Fibroblast of lung (primary cell): ENCODE measurements around the gene PACSIN1. TPM values are rescaled to one million over a fixed set of nuclear protein-coding genes. Genes with fewer than 3 reads are reported as not detected.

ENCODE experiments used
- DNase-seq, 2 donors: peaks; one replicate each; pipeline versions ENCODE4 v3.0.0 to v3.0.0-alpha.2; 2010; ENCODE audit warnings: low read depth in 2 of 2
- H2AFZ ChIP-seq: 2 replicates; pipeline ENCODE4 v1.5.1; 2012; ENCODE audit warnings: low read length, control low read depth, inconsistent platforms
- H3K27ac ChIP-seq: 2 replicates; pipeline ENCODE4 v1.5.1; 2011; ENCODE audit warnings: low read length, control low read depth; ENCODE audit not compliant: insufficient read depth
- H3K27me3 ChIP-seq: 2 replicates; pipeline ENCODE4 v1.5.1; 2011; ENCODE audit warnings: mild to moderate bottlenecking, low read length; ENCODE audit not compliant: control insufficient read depth, insufficient read depth
- H3K36me3 ChIP-seq: 2 replicates; pipeline ENCODE4 v1.5.1; 2011; ENCODE audit warnings: low read length; ENCODE audit not compliant: control insufficient read depth, insufficient read depth
- H3K4me1 ChIP-seq: 2 replicates; pipeline ENCODE4 v1.5.1; 2011; ENCODE audit warnings: low read length; ENCODE audit not compliant: control insufficient read depth, insufficient read depth; ENCODE audit errors: extremely low read depth
- H3K4me2 ChIP-seq: 2 replicates; pipeline ENCODE4 v1.5.1; 2011; ENCODE audit warnings: low read length, control low read depth; ENCODE audit not compliant: insufficient read depth; ENCODE audit errors: extremely low read depth
- H3K4me3 ChIP-seq, 4 experiments: fragments of 200-600 bp in 1 of 4; sonication (generic) in 1 of 4; replicated peaks in 1 of 4; 2 replicates each; pipeline ENCODE4 v1.5.1; 2011 to 2016; ENCODE audit warnings: low read length in 4 of 4, low read depth in 3 of 4, mild to moderate bottlenecking in 3 of 4, control low read depth in 2 of 4, inconsistent platforms in 1 of 4, mixed read lengths in 1 of 4; ENCODE audit not compliant: insufficient read depth in 1 of 4; ENCODE audit errors: control extremely low read depth in 1 of 4
- H3K79me2 ChIP-seq: 2 replicates; pipeline ENCODE4 v1.5.1; 2012; ENCODE audit warnings: mild to moderate bottlenecking, low read length, inconsistent platforms; ENCODE audit not compliant: control insufficient read depth, insufficient read depth
- H3K9ac ChIP-seq: 2 replicates; pipeline ENCODE4 v1.5.1; 2011; ENCODE audit warnings: mild to moderate bottlenecking, low read length, control low read depth; ENCODE audit not compliant: insufficient read depth
- H3K9me3 ChIP-seq: 2 replicates; pipeline ENCODE4 v1.5.1; 2012; ENCODE audit warnings: low read depth, low read length; ENCODE audit not compliant: control insufficient read depth, insufficient read depth
- H4K20me1 ChIP-seq: 2 replicates; pipeline ENCODE4 v1.5.1; 2011; ENCODE audit warnings: low read length; ENCODE audit not compliant: control insufficient read depth, insufficient read depth; ENCODE audit errors: extremely low read depth
- CTCF ChIP-seq, 2 donors: IDR thresholded peaks in 1 of 2; conservative IDR thresholded peaks in 1 of 2; 1 replicate in 1 of 2; 2 replicates in 1 of 2; pipeline ENCODE4 v1.5.1; 2011 to 2012; ENCODE audit warnings: low read length in 2 of 2, control low read depth in 1 of 2, inconsistent platforms in 1 of 2, low read depth in 1 of 2, mild to moderate bottlenecking in 1 of 2
- EZH2 ChIP-seq: IDR thresholded peaks from 2 replicates; pipeline ENCODE4 v1.5.1; 2012; ENCODE audit warnings: low read length, control low read depth, mild to moderate bottlenecking; ENCODE audit errors: missing control alignments
- polyA plus RNA-seq, 2 donors: library from polyadenylated mRNA; depleted of rRNA in 1 of 2; stranded (reverse) in 1 of 2; unstranded in 1 of 2; fragments of >200 nt; gene quantifications; 2 replicates each; pipeline ENCODE4 v1.2.1, GENCODE V29; 2011 to 2012; ENCODE audit warnings: missing spikeins in 1 of 2
- total RNA-seq: library from RNA; depleted of rRNA; stranded (reverse); fragments of >200 nt; gene quantifications from 2 replicates; pipeline ENCODE4 v1.2.1, GENCODE V29; 2014

PACSIN1 gene
- total and polyA plus RNA-seq, 2 donors (not counting 1 experiment from before 2014, with no cell fraction given): under 0.01 TPM; not detected in 1

- no peaks in the 10 kb centered on the region for H3K79me2 ChIP-seq
- no peaks in the 10 kb centered on the region for H3K36me3 ChIP-seq
- H3K27me3 ChIP-seq: no peaks in the 10 kb centered on the region
- DNase-seq: no peak
- H3K4me3 ChIP-seq: no peak overlapping the region
- no peaks in the 10 kb centered on the region for H4K20me1 ChIP-seq
- no peak for TF ChIP-seq CTCF (conservative IDR thresholded peaks at IDR 0.05 in 1 of 2, IDR thresholded peaks at IDR 0.05 in 1 of 2; ENCODE audit: low read depth in 1 of 2, low read length in 2 of 2)
- TF ChIP-seq EZH2: no peak
- no peaks in the 10 kb centered on the region for H3K9me3 ChIP-seq
- peaks cover 3% of the 10 kb centered on the region for H3K4me1 ChIP-seq
- H3K9ac ChIP-seq: no peak overlapping the region
- H3K4me2 ChIP-seq: no peak overlapping the region
- H3K27ac ChIP-seq: no peak overlapping the region
- no peak overlapping the region for H2AFZ ChIP-seq
Observed at GRCh38 chr6:34557228-34557627, 91.4 kb downstream of the PACSIN1 start.

- Histone ChIP-seq H3K4me3 (no peak overlapping the region), H3K27me3 (no peaks in the 10 kb centered on the region), H3K36me3 (no peaks in the 10 kb centered on the region), H3K27ac (no peak overlapping the region), H3K79me2 (no peaks in the 10 kb centered on the region), H4K20me1 (no peaks in the 10 kb centered on the region), H3K9ac (no peak overlapping the region), H3K4me2 (no peak overlapping the region), H3K9me3 (no peaks in the 10 kb centered on the region), H3K4me1 (peaks cover 3% of the 10 kb centered on the region), H2AFZ (no peak overlapping the region)
- no peak for DNase-seq
- TF ChIP-seq EZH2: no peak
- no peak for TF ChIP-seq CTCF (conservative IDR thresholded peaks at IDR 0.05 in 1 of 2, IDR thresholded peaks at IDR 0.05 in 1 of 2; ENCODE audit: low read depth in 1 of 2, low read length in 2 of 2)
Observed at GRCh38 chr6:34558172-34558714, 92.4 kb downstream of the PACSIN1 start.

- Histone ChIP-seq H4K20me1 (no peaks in the 10 kb centered on the region), H3K27me3 (no peaks in the 10 kb centered on the region), H3K27ac (no peak overlapping the region), H3K4me1 (peaks cover 3% of the 10 kb centered on the region), H3K79me2 (no peaks in the 10 kb centered on the region), H3K4me2 (no peak overlapping the region), H3K9me3 (no peaks in the 10 kb centered on the region), H2AFZ (no peak overlapping the region), H3K4me3 (no peak overlapping the region), H3K9ac (no peak overlapping the region), H3K36me3 (no peaks in the 10 kb centered on the region)
- TF ChIP-seq CTCF (conservative IDR thresholded peaks at IDR 0.05 in 1 of 2, IDR thresholded peaks at IDR 0.05 in 1 of 2; ENCODE audit: low read depth in 1 of 2, low read length in 2 of 2) (no peak), EZH2 (no peak)
- DNase-seq: no peak
Observed at GRCh38 chr6:34559651-34560365, 93.9 kb downstream of the PACSIN1 start.
